ENCODE data around the gene TICAM1.

DNA sequence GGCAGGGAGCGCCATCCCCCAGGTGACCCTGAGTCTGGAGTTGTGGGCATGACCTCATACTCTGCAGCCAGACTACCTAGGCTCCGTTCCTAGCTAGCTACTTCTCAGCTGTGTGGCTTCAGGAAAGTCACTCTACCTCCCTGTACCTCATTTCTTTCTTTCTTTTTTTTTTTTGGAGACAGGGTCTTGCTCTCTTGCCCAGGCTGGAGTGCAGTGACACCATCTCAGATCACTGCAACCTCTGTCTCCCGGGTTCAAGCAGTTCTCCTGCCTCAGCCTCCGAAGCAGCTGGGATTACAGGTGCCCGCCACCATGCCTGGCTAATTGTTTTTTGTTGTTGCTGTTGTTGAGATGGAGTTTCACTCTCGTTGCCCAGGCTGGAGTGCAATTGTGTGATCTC is 21.0 kb upstream of the TICAM1 start:
- TF ChIP-seq CTBP1 (IDR thresholded peaks at IDR 0.05; ENCODE audit: borderline replicate concordance) (no peak), FOXK2 (IDR thresholded peaks at IDR 0.05) (no peak), FOXA1 (IDR thresholded peaks at IDR 0.05) (no peak), LEF1 (IDR thresholded peaks at IDR 0.05; ENCODE audit: borderline replicate concordance) (no peak), SP1 (IDR thresholded peaks at IDR 0.05) (no peak), ZNF384 (IDR thresholded peaks at IDR 0.05) (peak; percentile 53), L3MBTL2 (conservative IDR thresholded peaks at IDR 0.05) (no peak), FOXM1 (IDR thresholded peaks at IDR 0.05; ENCODE audit: borderline replicate concordance) (no peak), TARDBP (IDR thresholded peaks at IDR 0.05) (no peak)

Data from HEK293T (cell line).